PC-3 (cell line): Measurements from ENCODE around the gene DOK5.

ENCODE experiments used
- EZH2 ChIP-seq: fragments of 300-600 bp; sonication (generic); IDR thresholded peaks from one replicate; pipeline ENCODE4 v1.6.1; 2017; ENCODE audit warnings: antibody characterized with exemption, mild to moderate bottlenecking, low read length; ENCODE audit not compliant: unreplicated experiment
- EZH2phosphoT487 ChIP-seq: fragments of 300-600 bp; sonication (generic); IDR thresholded peaks from 2 replicates; pipeline ENCODE4 v1.6.1; 2018; ENCODE audit warnings: mild to moderate bottlenecking, antibody characterized with exemption, low read length, borderline replicate concordance
- TF ChIP-seq, protein P1 (sequence below): fragments of 300-600 bp; sonication (generic); conservative IDR thresholded peaks from 2 replicates; pipeline ENCODE4 v1.5.1; 2017; ENCODE audit warnings: antibody characterized with exemption, low read depth, mild to moderate bottlenecking, low read length

DNA sequence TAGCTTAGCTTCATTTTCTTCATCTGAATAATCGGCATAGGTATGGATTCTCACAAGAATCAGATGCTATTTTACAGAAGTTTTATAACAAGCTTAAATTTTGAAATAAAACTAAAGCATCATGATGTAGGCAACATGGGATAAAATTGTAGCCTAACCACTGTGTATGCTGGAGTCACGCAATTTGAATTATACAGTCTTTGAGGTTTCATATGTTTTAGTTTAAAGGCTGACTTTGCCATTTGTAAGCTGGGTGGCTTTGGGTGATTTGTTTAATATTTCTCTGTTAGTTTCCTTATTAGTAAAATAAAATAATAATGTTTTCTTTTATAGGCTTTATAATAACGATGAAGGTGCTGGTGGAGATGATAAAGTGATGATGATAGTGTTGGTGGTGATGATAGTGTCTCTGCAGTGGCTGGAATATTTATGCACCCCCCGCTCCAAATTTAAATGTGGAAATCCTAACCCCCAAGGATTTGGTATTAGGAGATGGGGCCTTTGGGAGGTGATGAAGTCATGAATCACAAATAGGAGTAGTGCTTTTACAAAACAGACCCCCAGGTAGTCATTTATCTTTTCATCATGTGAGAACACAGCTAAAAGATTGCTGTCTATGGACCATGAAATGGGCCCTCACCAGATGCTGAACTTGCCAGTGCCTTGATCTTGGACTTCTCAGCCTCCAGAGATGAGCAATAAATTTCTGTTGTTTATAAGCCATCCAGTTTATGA, 42.0 kb downstream of the DOK5 start:
- TF ChIP-seq, protein P1, sequence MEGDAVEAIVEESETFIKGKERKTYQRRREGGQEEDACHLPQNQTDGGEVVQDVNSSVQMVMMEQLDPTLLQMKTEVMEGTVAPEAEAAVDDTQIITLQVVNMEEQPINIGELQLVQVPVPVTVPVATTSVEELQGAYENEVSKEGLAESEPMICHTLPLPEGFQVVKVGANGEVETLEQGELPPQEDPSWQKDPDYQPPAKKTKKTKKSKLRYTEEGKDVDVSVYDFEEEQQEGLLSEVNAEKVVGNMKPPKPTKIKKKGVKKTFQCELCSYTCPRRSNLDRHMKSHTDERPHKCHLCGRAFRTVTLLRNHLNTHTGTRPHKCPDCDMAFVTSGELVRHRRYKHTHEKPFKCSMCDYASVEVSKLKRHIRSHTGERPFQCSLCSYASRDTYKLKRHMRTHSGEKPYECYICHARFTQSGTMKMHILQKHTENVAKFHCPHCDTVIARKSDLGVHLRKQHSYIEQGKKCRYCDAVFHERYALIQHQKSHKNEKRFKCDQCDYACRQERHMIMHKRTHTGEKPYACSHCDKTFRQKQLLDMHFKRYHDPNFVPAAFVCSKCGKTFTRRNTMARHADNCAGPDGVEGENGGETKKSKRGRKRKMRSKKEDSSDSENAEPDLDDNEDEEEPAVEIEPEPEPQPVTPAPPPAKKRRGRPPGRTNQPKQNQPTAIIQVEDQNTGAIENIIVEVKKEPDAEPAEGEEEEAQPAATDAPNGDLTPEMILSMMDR, result no peak
- TF ChIP-seq EZH2 (no peak), EZH2phosphoT487 (no peak)
